Measurements from ENCODE around the gene MYCL.

The MYCL gene

DNA sequence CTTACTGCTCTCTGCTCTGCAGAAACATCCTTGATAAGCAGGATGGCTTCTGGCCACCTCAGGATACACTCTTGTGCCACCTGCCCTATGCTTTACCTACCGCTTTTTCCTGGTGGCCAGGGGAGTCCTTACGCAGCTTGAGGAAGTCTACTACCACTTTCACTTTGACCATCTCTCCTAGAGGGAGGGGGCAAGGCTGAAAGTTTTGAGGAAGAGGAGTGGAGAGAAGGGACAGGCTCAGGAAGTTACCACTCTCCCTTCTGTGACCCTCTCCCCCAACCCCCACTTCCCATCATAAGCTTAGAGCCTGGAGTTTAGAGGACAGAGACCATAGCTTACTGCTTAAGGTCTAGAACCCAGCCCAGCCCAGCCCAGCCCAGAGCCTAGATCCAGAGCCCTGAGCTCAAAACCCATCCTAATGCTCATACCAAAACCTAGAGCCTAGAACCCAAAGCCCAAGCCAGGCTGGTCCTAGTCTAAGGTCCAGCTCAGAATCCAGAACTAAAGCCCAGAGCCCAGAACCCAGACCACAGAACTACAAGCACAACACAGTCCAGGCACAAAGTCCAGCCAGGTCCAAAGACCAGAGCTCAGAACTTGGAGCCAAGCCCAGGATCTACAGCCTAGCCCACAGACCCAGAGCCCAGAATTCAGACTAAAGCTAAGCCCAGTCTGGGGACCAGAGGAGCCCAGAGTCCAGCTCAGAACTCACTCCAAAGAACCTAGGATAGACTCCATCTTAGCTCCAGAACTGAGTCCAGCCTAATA lies 35.2 kb upstream of the MYCL start:
- Histone ChIP-seq H3K9ac (ENCODE audit: low read length) (no peak overlapping the region), H2AFZ (ENCODE audit: low read depth, low read length, severe bottlenecking) (no peak overlapping the region), H3K36me3 (ENCODE audit: low read length) (no peaks in the 10 kb centered on the region), H3K79me2 (ENCODE audit: insufficient read depth, low read length) (no peaks in the 10 kb centered on the region), H3K4me2 (ENCODE audit: low read depth, low read length, poor library complexity, severe bottlenecking) (no peak overlapping the region), H3K4me3 (ENCODE audit: insufficient read depth, low read length, poor library complexity, severe bottlenecking) (no peak overlapping the region), H3K27ac (ENCODE audit: low read depth, low read length) (no peak overlapping the region), H3K9me3 (ENCODE audit: insufficient read depth, low read length) (no peaks in the 10 kb centered on the region), H3K9me2 (replicated peaks; ENCODE audit: insufficient read depth, low read length) (no peaks in the 10 kb centered on the region), H4K20me1 (ENCODE audit: low read depth, low read length) (no peaks in the 10 kb centered on the region), H3F3A (ENCODE audit: insufficient read depth) (no peaks in the 10 kb centered on the region), H3K27me3 (ENCODE audit: low read length) (no peaks in the 10 kb centered on the region)
- TF ChIP-seq, protein P1, sequence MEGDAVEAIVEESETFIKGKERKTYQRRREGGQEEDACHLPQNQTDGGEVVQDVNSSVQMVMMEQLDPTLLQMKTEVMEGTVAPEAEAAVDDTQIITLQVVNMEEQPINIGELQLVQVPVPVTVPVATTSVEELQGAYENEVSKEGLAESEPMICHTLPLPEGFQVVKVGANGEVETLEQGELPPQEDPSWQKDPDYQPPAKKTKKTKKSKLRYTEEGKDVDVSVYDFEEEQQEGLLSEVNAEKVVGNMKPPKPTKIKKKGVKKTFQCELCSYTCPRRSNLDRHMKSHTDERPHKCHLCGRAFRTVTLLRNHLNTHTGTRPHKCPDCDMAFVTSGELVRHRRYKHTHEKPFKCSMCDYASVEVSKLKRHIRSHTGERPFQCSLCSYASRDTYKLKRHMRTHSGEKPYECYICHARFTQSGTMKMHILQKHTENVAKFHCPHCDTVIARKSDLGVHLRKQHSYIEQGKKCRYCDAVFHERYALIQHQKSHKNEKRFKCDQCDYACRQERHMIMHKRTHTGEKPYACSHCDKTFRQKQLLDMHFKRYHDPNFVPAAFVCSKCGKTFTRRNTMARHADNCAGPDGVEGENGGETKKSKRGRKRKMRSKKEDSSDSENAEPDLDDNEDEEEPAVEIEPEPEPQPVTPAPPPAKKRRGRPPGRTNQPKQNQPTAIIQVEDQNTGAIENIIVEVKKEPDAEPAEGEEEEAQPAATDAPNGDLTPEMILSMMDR (IDR thresholded peaks at IDR 0.05; ENCODE audit: insufficient read depth, low read length, poor library complexity, severe bottlenecking): no peak
- no peak for TF ChIP-seq EZH2phosphoT487 (conservative IDR thresholded peaks at IDR 0.05; ENCODE audit: low read length)

DNA sequence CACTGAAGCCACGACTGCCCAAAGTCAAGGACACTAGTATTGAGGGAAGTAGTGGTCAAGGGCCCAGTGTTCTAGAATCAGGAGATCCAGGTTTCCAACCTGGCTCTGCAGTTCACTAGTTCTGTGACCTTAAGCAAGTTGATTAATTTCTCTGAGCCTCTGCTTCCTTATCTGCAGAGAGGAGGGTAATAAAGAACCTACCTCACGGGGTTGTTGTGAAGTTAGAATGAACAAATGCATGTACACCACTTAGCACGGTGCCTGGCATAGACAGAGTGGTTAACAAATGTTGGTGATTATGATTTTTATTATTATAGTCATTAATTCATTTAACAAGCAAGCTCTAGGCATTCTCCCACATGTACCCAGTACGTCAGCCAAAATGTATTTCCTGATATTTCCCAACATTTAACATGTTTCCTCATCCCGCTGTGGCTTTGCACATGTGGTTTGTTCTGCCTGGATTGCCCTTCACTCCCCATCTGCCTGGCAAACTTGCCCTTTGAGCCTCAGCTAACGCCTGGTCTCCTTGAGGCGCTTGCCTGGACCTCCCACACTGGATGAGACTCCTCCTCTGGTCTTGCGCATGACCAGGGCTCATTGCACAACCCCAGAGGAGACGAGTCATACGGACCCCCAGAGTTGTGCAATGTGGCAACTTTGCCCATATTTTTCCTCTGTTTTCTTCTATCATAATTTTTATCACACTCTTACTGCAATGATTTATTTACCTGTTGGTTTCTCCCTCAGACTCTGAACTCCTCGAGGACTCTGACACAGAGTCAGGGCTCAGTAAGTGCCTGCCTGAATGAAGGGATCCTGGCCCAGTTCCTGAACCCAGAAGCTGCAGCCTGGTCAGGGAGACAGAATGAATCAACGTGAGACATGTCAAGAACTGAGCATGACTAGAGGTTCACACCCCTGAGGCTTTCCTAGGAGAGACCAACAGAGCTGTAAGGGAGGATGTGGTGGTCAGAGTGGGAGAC lies 32.5 kb upstream of the MYCL start:
- Histone ChIP-seq H3K4me3 (ENCODE audit: insufficient read depth, low read length, poor library complexity, severe bottlenecking) (no peak overlapping the region), H4K20me1 (ENCODE audit: low read depth, low read length) (no peaks in the 10 kb centered on the region), H3K27ac (ENCODE audit: low read depth, low read length) (no peak overlapping the region), H3K79me2 (ENCODE audit: insufficient read depth, low read length) (no peaks in the 10 kb centered on the region), H3K9ac (ENCODE audit: low read length) (no peak overlapping the region), H3K9me2 (replicated peaks; ENCODE audit: insufficient read depth, low read length) (no peaks in the 10 kb centered on the region), H2AFZ (ENCODE audit: low read depth, low read length, severe bottlenecking) (no peak overlapping the region), H3K4me2 (ENCODE audit: low read depth, low read length, poor library complexity, severe bottlenecking) (no peak overlapping the region), H3K27me3 (ENCODE audit: low read length) (no peaks in the 10 kb centered on the region), H3F3A (ENCODE audit: insufficient read depth) (no peaks in the 10 kb centered on the region), H3K36me3 (ENCODE audit: low read length) (no peaks in the 10 kb centered on the region), H3K9me3 (ENCODE audit: insufficient read depth, low read length) (no peaks in the 10 kb centered on the region)
- no peak for TF ChIP-seq EZH2phosphoT487 (conservative IDR thresholded peaks at IDR 0.05; ENCODE audit: low read length)

DNA sequence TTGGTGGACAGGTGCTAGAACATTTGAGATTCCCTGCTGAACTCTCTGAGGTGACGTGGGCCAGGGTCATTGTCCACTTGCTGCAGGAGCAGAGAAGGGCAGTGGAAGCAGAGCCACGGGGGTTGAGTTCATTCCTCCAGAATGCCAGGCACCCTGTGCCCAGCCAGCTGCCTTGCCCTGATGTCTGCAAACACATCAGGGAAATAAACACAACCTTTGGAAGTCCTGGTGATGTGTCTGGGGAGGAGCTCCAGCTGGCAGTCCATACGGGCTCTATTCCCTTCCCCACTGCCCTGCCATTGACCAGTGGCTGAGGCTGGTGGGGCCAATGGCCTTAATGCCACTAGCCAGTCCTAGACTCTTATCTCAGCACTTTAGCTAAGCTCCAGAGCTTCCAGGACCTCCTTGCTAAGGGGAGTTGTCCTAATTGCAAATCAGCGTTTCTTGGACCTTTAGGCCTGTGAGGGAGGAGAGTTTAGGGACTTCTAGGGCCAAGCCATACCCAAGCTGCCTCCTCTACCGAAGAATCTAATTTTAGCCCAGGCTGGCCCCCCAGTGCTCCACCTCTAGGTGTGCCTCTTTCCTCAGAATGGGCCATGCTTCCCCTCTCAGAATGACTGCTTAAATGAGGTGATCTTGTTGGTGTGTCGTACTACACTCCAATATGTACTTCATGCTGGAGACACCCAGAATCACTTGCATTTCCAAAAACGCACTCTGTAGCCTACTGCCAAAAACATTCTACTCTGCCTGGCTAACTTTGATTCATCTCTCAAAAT lies 27.3 kb upstream of the MYCL start:
- TF ChIP-seq EZH2phosphoT487 (conservative IDR thresholded peaks at IDR 0.05; ENCODE audit: low read length): no peak
- TF ChIP-seq, protein P1 (IDR thresholded peaks at IDR 0.05; ENCODE audit: insufficient read depth, low read length, poor library complexity, severe bottlenecking): no peak
- no peak overlapping the region for H2AFZ ChIP-seq (ENCODE audit: low read depth, low read length, severe bottlenecking)
- no peaks in the 10 kb centered on the region for H3K36me3 ChIP-seq (ENCODE audit: low read length)
- H4K20me1 ChIP-seq (ENCODE audit: low read depth, low read length): no peaks in the 10 kb centered on the region
- H3K27ac ChIP-seq (ENCODE audit: low read depth, low read length): no peak overlapping the region
- no peaks in the 10 kb centered on the region for H3K9me2 ChIP-seq (replicated peaks; ENCODE audit: insufficient read depth, low read length)
- H3K4me3 ChIP-seq (ENCODE audit: insufficient read depth, low read length, poor library complexity, severe bottlenecking): no peak overlapping the region
- H3K27me3 ChIP-seq (ENCODE audit: low read length): no peaks in the 10 kb centered on the region
- H3K9me3 ChIP-seq (ENCODE audit: insufficient read depth, low read length): no peaks in the 10 kb centered on the region
- H3K4me2 ChIP-seq (ENCODE audit: low read depth, low read length, poor library complexity, severe bottlenecking): no peak overlapping the region
- H3F3A ChIP-seq (ENCODE audit: insufficient read depth): no peaks in the 10 kb centered on the region
- H3K79me2 ChIP-seq (ENCODE audit: insufficient read depth, low read length): no peaks in the 10 kb centered on the region
- no peak overlapping the region for H3K9ac ChIP-seq (ENCODE audit: low read length)

Data from SU-DHL-6 (cell line).